GM19043 (cell line): ENCODE results near the gene HRH3.
A peak's percentile ranks its signal among the peaks of the same experiment; 100 is the strongest.

Experiments
- ATAC-seq: cut with Tn5 transposase; IDR thresholded peaks from one replicate; pipeline ENCODE4 v1.9.1; 2021; ENCODE audit warnings: low read depth; ENCODE audit not compliant: unreplicated experiment

The HRH3 gene

GRCh38 chr20:62182469-62183425 lies 37.3 kb downstream of the HRH3 start, which contains the start of gene MTG2:
TSS of gene MTG2 (plus strand) at chr20:62183028. CDS start at chr20:62193421, 10,393 bp downstream.
- ATAC-seq: peak; percentile 87

DNA sequence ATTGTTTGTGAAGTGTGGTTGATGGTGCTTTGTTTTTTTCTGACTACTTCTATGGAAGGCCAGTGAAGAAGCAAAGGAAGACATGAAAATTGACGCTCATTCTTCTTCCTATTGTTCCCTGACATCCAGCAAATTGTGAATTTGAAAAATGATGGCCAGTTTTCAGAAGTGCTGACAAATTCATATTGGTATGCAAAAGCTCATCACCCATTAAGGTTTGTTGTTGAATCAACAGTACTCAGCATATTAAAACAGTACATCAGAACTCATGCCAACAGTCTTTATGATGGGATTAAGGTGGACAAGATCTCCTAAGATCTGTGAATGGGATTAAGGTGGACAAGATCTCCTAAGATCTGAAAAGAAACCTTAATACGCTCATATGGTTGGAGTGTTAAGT lies 38.3 kb downstream of the HRH3 start:
- no peak for ATAC-seq

GRCh38 chr20:62179162-62179504 lies 40.9 kb downstream of the HRH3 start:
- ATAC-seq: no peak

- ATAC-seq: no peak
Measured at GRCh38 chr20:62178316-62179161, 41.5 kb downstream of the HRH3 start.

GRCh38 chr20:62177307-62177706 lies 42.8 kb downstream of the HRH3 start:
- ATAC-seq: no peak

DNA sequence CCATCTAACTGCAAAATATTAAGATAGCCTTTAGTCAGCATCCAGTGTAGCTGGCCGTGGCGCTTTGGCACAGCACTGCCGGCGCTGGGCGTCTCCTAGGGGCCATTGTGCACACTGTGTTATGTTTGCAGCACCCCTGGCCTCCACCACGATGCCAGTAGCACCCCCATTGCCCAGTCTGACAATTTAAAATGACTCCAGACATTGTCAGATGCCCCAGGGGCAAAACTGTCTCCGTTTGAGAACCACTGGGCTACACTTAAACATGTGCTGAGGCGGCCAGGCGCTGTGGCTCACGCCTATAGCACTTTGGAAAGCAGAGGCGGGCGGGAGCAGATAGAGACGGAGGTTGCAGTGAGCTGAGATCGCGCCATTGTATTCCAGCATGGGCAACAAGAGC lies 43.2 kb downstream of the HRH3 start:
- ATAC-seq: no peak

- no peak for ATAC-seq
Measured at GRCh38 chr20:62175711-62176110, 44.4 kb downstream of the HRH3 start.

DNA sequence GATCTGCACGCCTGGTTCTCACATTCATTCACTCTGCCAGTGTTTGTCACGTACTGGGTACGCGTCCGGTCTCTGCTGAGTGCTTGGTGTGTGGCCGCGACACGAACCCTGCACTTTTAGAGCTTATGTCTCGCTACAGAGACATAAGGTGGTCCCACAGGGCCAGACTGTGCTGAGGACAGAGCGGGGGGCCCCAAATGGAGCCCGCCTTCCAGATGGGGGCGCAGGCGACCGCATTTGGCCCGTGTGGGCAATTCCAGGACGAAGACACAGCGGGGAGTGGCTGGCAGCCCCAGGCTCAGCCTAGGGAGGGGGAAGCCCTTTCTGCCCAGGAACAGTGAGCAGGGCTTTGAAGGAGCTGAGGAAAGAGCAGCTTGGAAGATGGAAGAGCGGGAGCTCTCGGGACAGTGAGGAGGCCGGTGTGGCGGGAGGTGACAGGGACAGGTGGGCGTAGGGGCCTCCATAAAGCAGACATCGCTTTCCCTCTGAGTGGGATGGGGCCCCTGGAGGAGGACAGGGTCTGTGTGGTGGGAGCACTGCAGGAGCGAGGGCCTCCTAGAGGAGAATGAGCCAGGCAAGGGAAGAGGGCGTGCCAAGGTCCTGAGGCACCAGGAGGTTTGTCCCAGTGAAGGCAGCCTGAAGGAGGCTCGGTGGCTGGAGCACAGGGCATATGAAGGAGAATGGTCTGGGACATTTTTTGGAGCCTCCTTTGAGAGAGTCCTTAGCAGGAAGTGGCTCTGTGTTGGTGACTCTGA lies 45.0 kb downstream of the HRH3 start:
- no peak for ATAC-seq

- no peak for ATAC-seq
Measured at GRCh38 chr20:62174021-62174804, 45.9 kb downstream of the HRH3 start.

DNA sequence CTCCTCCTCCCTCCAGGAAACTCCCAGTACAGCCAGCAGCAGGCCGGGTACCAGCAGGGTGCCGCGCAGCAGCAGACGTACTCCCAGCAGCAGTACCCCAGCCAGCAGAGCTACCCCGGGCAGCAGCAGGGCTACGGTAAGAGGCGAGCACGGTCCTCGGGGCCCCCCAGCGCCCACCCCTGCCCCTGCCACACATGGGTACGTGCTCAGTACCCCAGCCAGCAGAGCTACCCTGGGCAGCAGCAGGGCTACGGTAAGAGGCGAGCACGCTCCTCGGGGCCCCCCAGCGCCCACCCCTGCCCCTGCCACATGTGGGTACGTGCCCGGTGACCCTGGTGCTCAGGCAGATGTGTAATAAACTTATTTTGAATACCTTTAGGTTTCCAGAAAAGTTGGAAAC lies 47.4 kb downstream of the HRH3 start:
- no peak for ATAC-seq

- ATAC-seq: no peak
Measured at GRCh38 chr20:62171245-62171644, 48.8 kb downstream of the HRH3 start.

DNA sequence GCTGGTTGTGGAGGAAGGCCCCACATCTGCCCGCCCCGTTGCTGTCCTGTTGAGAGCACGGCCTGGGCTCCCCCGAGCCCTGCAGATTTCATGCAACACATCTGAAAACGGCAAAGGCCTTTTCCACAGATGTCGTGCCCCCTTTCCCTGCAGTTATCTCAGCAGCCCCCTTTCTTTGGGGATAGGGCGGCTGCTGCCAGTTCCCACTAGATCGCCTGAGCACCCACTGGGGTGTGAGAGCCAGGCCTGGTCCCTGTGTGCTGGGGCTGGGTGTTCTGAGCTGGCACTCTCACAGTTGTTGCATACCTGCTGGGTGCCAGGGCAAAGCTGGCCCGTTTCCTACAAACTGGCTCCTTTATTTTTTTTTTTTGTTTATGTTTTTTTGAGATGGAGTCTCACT lies 49.5 kb downstream of the HRH3 start:
- no peak for ATAC-seq

- no peak for ATAC-seq
Measured at GRCh38 chr20:62168890-62169435, 51.1 kb downstream of the HRH3 start.

GRCh38 chr20:62168061-62168460 lies 52.0 kb downstream of the HRH3 start:
- no peak for ATAC-seq

DNA sequence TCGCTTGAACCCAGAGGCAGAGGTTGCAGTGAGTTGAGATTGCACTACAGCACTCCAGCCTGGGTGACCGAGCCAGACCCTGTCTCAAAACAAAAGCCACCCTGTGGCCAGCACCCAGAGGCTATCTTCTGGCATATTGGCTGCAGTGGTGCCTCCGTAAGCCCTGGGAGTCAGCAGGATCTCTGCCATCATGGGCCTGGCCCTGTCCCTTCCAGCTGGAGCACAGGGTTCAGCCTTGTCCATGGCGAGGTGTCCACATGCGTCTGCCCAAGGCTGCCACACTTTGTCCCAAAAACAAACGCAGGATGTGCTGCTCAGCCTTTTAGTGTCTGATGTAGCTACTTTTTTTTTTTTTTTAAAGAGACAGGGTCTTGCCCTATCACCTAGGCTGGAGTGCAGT lies 52.6 kb downstream of the HRH3 start:
- ATAC-seq: no peak

DNA sequence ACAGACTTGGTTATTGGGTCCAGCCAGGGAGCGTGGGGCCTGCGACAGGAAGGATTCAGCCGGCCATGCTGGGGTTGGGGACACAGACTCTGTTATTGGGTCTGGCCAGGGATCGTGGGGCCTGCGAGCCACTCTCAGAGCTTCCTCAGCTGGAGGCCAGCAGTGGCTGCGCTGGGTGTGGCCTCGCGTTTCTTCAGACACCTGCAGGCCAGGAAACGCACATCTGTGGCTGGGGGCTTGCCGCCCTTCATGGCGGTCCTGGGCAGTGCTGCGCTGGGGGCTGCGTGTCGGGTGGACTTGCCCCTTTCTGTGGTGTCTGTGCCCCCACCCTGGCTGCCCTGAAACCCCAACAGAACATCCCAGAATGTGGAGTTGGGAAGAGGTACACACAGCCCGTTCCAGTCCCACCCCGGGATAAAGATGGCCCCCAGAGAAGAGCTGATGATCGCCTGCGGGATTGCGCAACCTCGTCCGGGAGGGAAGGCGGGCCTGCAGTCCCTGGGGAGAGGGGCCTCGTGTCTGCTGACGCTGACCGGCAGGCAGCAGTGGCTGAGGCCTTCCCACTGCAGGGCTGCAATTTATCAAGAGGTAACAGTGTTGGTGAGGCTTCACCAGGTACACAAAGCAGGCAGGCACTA lies 54.2 kb downstream of the HRH3 start:
- no peak for ATAC-seq
